HEK293 (cell line): ENCODE measurements around the gene S100P.

Source experiments
- MZF1 ChIP-seq: fragments of 450-650 bp; formaldehyde crosslinking; IDR thresholded peaks from 2 replicates; pipeline ENCODE4 v1.5.1; 2017; ENCODE audit warnings: missing biosample characterization, missing genetic modification characterization, borderline replicate concordance
- ZBTB1 ChIP-seq: fragments of 450-650 bp; formaldehyde crosslinking; IDR thresholded peaks from 2 replicates; pipeline ENCODE4 v1.5.1; 2016; ENCODE audit warnings: missing biosample characterization, missing genetic modification characterization
- ZBTB17 ChIP-seq: fragments of 450-650 bp; formaldehyde crosslinking; IDR thresholded peaks from 2 replicates; pipeline ENCODE4 v1.5.1; 2016; ENCODE audit warnings: missing biosample characterization, missing genetic modification characterization
- ZNF274 ChIP-seq, 2 experiments: fragments of 200-500 bp in 1 of 2; fragments of 450-650 bp in 1 of 2; sonication (Bioruptor generic) in 1 of 2; formaldehyde crosslinking in 1 of 2; IDR thresholded peaks; 2 replicates each; pipeline versions ENCODE4 v1.5.1 to v1.6.1; 2014 to 2016; ENCODE audit warnings: borderline replicate concordance in 1 of 2, inconsistent platforms in 1 of 2, low read length in 1 of 2, missing biosample characterization in 1 of 2, missing genetic modification characterization in 1 of 2
- ZNF324 ChIP-seq: fragments of 450-650 bp; formaldehyde crosslinking; IDR thresholded peaks from 2 replicates; pipeline ENCODE4 v1.5.1; 2016; ENCODE audit warnings: missing biosample characterization, missing genetic modification characterization
- ZNF391 ChIP-seq: fragments of 450-650 bp; formaldehyde crosslinking; IDR thresholded peaks from 2 replicates; pipeline ENCODE4 v1.5.1; 2016; ENCODE audit warnings: low read depth, missing biosample characterization, missing genetic modification characterization, borderline replicate concordance
- ZNF623 ChIP-seq: fragments of 450-650 bp; formaldehyde crosslinking; IDR thresholded peaks from 2 replicates; pipeline ENCODE4 v1.5.1; 2016; ENCODE audit warnings: missing biosample characterization, missing genetic modification characterization
- TF ChIP-seq, protein P1 (sequence below): fragments of 450-650 bp; formaldehyde crosslinking; IDR thresholded peaks from 2 replicates; pipeline ENCODE4 v1.5.1; 2016; ENCODE audit warnings: missing biosample characterization, missing genetic modification characterization, borderline replicate concordance
- TF ChIP-seq, protein P2 (sequence below): fragments of 450-650 bp; formaldehyde crosslinking; IDR thresholded peaks from 2 replicates; pipeline ENCODE4 v1.5.1; 2016; ENCODE audit warnings: missing biosample characterization, missing genetic modification characterization
- TF ChIP-seq, protein P3 (sequence below): fragments of 450-650 bp; formaldehyde crosslinking; IDR thresholded peaks from 2 replicates; pipeline ENCODE4 v1.5.1; 2017; ENCODE audit warnings: missing biosample characterization, missing genetic modification characterization
- TF ChIP-seq, protein P4 (sequence below): fragments of 450-650 bp; formaldehyde crosslinking; IDR thresholded peaks from 2 replicates; pipeline ENCODE4 v1.5.1; 2016; ENCODE audit warnings: missing biosample characterization, missing genetic modification characterization
- TF ChIP-seq, protein P5 (sequence below): fragments of 450-650 bp; IDR thresholded peaks from 2 replicates; pipeline ENCODE4 v1.5.1; 2018; ENCODE audit warnings: missing biosample characterization, mild to moderate bottlenecking, missing genetic modification characterization
- TF ChIP-seq, protein P6 (sequence below): fragments of 450-650 bp; formaldehyde crosslinking; IDR thresholded peaks from 2 replicates; pipeline ENCODE4 v1.5.1; 2016; ENCODE audit warnings: missing biosample characterization, missing genetic modification characterization

DNA sequence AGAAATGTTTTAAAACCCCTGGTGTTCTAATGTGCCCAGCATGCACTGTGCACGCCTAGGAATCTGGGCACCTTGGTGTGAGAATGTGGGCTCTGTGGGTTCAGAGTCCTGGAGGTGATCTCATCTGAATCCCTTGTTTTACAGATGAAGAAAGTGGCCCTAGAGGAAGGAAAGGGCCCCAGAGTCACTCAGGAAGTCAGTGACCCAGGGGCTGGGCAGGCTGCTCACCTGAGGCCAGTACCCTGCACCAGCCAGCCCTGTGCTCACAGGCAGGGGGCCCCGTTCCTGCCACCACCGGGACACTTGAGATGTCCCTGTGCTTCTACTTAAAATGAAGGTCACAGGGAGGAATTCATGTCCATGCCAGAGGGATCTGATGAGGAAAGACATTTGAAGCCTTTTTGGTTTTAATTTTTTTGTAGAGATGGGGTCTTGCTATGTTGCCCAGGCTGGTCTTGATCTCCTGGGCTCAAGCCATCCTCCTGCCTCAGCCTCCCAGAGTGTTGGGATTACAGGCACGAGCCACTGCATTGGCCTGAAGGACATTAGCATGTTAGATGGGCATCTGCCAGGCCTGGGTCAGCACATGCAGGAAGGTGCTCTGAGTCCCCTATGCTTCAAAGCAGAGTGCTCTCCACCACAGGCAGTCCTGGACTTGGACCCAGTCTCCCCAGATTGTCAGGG is 7.4 kb upstream of the S100P start:
- TF ChIP-seq, protein P1, sequence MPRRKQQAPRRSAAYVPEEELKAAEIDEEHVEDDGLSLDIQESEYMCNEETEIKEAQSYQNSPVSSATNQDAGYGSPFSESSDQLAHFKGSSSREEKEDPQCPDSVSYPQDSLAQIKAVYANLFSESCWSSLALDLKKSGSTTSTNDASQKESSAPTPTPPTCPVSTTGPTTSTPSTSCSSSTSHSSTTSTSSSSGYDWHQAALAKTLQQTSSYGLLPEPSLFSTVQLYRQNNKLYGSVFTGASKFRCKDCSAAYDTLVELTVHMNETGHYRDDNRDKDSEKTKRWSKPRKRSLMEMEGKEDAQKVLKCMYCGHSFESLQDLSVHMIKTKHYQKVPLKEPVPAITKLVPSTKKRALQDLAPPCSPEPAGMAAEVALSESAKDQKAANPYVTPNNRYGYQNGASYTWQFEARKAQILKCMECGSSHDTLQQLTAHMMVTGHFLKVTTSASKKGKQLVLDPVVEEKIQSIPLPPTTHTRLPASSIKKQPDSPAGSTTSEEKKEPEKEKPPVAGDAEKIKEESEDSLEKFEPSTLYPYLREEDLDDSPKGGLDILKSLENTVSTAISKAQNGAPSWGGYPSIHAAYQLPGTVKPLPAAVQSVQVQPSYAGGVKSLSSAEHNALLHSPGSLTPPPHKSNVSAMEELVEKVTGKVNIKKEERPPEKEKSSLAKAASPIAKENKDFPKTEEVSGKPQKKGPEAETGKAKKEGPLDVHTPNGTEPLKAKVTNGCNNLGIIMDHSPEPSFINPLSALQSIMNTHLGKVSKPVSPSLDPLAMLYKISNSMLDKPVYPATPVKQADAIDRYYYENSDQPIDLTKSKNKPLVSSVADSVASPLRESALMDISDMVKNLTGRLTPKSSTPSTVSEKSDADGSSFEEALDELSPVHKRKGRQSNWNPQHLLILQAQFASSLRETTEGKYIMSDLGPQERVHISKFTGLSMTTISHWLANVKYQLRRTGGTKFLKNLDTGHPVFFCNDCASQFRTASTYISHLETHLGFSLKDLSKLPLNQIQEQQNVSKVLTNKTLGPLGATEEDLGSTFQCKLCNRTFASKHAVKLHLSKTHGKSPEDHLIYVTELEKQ, result no peak
- TF ChIP-seq ZNF274 (IDR thresholded peaks at IDR 0.05; ENCODE audit: low read length), result no peak
- TF ChIP-seq ZNF274 (tag by site-specific recombination; IDR thresholded peaks at IDR 0.05; ENCODE audit: borderline replicate concordance), result no peak
- TF ChIP-seq, protein P2, sequence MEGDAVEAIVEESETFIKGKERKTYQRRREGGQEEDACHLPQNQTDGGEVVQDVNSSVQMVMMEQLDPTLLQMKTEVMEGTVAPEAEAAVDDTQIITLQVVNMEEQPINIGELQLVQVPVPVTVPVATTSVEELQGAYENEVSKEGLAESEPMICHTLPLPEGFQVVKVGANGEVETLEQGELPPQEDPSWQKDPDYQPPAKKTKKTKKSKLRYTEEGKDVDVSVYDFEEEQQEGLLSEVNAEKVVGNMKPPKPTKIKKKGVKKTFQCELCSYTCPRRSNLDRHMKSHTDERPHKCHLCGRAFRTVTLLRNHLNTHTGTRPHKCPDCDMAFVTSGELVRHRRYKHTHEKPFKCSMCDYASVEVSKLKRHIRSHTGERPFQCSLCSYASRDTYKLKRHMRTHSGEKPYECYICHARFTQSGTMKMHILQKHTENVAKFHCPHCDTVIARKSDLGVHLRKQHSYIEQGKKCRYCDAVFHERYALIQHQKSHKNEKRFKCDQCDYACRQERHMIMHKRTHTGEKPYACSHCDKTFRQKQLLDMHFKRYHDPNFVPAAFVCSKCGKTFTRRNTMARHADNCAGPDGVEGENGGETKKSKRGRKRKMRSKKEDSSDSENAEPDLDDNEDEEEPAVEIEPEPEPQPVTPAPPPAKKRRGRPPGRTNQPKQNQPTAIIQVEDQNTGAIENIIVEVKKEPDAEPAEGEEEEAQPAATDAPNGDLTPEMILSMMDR (tag by site-specific recombination), result no peak
- no peak for TF ChIP-seq MZF1 (tag by site-specific recombination)
- TF ChIP-seq ZNF324 (tag by site-specific recombination), result no peak
- TF ChIP-seq ZNF623, result no peak
- TF ChIP-seq, protein P3, sequence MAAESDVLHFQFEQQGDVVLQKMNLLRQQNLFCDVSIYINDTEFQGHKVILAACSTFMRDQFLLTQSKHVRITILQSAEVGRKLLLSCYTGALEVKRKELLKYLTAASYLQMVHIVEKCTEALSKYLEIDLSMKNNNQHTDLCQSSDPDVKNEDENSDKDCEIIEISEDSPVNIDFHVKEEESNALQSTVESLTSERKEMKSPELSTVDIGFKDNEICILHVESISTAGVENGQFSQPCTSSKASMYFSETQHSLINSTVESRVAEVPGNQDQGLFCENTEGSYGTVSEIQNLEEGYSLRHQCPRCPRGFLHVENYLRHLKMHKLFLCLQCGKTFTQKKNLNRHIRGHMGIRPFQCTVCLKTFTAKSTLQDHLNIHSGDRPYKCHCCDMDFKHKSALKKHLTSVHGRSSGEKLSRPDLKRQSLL (tag by site-specific recombination), result no peak
- no peak for TF ChIP-seq ZBTB17
- TF ChIP-seq, protein P4, sequence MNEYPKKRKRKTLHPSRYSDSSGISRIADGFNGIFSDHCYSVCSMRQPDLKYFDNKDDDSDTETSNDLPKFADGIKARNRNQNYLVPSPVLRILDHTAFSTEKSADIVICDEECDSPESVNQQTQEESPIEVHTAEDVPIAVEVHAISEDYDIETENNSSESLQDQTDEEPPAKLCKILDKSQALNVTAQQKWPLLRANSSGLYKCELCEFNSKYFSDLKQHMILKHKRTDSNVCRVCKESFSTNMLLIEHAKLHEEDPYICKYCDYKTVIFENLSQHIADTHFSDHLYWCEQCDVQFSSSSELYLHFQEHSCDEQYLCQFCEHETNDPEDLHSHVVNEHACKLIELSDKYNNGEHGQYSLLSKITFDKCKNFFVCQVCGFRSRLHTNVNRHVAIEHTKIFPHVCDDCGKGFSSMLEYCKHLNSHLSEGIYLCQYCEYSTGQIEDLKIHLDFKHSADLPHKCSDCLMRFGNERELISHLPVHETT (tag by site-specific recombination), result no peak
- TF ChIP-seq, protein P5, sequence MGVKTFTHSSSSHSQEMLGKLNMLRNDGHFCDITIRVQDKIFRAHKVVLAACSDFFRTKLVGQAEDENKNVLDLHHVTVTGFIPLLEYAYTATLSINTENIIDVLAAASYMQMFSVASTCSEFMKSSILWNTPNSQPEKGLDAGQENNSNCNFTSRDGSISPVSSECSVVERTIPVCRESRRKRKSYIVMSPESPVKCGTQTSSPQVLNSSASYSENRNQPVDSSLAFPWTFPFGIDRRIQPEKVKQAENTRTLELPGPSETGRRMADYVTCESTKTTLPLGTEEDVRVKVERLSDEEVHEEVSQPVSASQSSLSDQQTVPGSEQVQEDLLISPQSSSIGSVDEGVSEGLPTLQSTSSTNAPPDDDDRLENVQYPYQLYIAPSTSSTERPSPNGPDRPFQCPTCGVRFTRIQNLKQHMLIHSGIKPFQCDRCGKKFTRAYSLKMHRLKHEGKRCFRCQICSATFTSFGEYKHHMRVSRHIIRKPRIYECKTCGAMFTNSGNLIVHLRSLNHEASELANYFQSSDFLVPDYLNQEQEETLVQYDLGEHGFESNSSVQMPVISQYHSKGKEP (tag by site-specific recombination), result no peak
- no peak for TF ChIP-seq ZNF391 (tag by site-specific recombination)
- TF ChIP-seq, protein P6, sequence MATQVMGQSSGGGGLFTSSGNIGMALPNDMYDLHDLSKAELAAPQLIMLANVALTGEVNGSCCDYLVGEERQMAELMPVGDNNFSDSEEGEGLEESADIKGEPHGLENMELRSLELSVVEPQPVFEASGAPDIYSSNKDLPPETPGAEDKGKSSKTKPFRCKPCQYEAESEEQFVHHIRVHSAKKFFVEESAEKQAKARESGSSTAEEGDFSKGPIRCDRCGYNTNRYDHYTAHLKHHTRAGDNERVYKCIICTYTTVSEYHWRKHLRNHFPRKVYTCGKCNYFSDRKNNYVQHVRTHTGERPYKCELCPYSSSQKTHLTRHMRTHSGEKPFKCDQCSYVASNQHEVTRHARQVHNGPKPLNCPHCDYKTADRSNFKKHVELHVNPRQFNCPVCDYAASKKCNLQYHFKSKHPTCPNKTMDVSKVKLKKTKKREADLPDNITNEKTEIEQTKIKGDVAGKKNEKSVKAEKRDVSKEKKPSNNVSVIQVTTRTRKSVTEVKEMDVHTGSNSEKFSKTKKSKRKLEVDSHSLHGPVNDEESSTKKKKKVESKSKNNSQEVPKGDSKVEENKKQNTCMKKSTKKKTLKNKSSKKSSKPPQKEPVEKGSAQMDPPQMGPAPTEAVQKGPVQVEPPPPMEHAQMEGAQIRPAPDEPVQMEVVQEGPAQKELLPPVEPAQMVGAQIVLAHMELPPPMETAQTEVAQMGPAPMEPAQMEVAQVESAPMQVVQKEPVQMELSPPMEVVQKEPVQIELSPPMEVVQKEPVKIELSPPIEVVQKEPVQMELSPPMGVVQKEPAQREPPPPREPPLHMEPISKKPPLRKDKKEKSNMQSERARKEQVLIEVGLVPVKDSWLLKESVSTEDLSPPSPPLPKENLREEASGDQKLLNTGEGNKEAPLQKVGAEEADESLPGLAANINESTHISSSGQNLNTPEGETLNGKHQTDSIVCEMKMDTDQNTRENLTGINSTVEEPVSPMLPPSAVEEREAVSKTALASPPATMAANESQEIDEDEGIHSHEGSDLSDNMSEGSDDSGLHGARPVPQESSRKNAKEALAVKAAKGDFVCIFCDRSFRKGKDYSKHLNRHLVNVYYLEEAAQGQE, result no peak
- TF ChIP-seq ZBTB1 (tag by site-specific recombination), result no peak
